HG02840 (cell line): ENCODE results near the gene TPGS1.

Experiments
- ATAC-seq: cut with Tn5 transposase; IDR thresholded peaks from one replicate; pipeline ENCODE4 v1.9.1; 2021; ENCODE audit warnings: mild to moderate bottlenecking, moderate library complexity, moderate number of reproducible peaks; ENCODE audit not compliant: unreplicated experiment, low FRiP score

Gene TPGS1

GRCh38 chr19:495081-495401 lies 12.3 kb upstream of the TPGS1 start:
- ATAC-seq = no peak

GRCh38 chr19:495402-496111 lies 11.7 kb upstream of the TPGS1 start:
- no peak for ATAC-seq

GRCh38 chr19:496112-496665 lies 11.1 kb upstream of the TPGS1 start, which contains the start of gene MADCAM1:
Gene MADCAM1, plus strand, starts transcription at chr19:496486. Its CDS starts 14 bp downstream, at chr19:496500.
- no peak for ATAC-seq

DNA sequence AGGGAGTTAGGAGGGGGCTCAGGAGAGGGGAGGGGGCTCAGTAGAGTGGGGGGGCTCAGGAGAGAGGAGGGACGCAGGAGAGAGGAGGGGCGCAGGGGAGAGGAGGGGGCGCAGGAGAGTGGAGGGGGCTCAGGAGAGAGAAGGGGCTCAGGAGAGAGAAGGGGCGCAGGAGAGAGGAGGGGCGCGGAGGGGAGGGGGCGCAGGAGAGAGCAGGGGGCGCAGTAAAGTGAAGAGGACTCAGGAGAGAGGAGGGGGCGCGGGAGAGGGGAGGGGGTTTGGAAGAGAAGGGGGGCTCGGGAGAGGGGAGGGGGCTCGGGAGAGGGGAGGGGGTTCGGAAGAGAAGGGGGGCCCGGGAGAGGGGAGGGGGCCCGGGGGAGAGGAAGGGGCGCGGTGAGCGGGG lies 10.3 kb upstream of the TPGS1 start:
- no peak for ATAC-seq

DNA sequence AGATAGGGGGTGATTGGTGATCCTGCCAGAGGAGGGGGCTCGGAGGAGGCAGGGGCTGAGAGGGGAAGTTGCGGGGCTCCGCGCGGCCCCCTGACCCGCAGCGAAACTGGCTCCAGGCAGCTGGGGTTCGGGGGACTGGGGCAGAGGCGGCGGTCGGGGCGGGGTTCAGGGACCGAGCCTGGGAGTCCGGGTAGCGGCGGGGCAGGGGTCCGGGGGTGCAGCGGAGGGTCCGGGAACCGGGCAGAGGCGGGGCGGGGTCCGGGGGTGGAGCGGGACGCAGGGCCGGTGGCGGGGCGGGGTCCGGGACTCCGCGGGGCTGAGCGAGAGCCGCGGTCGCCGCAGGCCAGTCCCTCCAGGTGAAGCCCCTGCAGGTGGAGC lies 9.8 kb upstream of the TPGS1 start:
- ATAC-seq = no peak

DNA sequence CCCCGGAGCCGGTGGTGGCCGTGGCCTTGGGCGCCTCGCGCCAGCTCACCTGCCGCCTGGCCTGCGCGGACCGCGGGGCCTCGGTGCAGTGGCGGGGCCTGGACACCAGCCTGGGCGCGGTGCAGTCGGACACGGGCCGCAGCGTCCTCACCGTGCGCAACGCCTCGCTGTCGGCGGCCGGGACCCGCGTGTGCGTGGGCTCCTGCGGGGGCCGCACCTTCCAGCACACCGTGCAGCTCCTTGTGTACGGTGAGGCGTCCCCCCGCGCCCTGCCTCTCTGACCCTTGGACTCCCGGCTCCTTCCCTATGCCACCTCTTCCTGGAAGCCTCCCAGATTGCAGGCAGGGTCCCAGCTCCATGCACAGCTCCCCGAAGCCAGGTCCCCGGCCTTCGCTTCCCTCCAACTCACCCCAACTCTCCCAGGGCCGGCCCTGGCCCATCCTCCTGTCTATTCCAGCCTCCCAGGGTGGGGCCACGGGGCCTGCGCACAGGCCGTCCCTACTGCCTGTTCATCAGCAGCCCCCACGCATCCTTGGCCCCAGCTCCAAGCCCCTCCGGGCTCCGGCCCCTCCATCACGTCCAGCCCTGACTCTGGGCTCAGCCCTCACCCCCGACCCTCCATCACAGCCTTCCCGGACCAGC lies 9.3 kb upstream of the TPGS1 start:
- no peak for ATAC-seq

DNA sequence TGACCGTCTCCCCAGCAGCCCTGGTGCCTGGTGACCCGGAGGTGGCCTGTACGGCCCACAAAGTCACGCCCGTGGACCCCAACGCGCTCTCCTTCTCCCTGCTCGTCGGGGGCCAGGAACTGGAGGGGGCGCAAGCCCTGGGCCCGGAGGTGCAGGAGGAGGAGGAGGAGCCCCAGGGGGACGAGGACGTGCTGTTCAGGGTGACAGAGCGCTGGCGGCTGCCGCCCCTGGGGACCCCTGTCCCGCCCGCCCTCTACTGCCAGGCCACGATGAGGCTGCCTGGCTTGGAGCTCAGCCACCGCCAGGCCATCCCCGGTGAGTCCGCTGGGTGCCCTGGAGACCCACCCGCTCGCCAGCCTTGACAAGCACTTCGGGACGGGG lies 8.8 kb upstream of the TPGS1 start:
- ATAC-seq = no peak

DNA sequence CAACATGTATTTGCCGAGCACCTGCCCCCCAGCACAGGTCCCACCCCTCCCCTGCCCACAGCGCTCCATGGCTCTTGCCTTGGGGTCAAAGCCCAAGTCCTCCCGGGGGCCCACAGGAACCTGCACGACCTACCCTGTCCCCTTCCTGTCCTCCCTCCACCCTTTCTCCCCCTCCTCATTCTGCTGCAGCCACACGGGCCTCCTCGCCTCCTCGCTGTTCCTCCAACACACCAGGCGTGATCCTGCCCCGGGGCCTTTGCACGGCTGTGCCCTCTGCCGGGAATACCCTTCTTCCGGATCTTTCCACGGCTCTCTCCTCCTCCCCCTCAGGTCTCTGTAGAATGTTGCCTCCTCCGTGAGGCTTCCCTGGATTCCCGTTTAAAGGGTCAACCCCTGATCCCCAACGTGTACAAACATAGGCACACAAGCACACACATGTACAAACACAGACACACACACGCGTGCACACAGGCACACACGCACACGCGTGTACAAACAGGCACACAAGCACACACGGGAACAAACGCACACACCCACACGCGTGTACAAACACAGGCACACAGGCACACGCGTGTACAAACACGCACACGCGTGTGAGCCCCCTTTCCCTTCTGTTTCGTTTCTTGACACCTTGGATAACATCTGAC lies 8.2 kb upstream of the TPGS1 start:
- ATAC-seq = no peak

DNA sequence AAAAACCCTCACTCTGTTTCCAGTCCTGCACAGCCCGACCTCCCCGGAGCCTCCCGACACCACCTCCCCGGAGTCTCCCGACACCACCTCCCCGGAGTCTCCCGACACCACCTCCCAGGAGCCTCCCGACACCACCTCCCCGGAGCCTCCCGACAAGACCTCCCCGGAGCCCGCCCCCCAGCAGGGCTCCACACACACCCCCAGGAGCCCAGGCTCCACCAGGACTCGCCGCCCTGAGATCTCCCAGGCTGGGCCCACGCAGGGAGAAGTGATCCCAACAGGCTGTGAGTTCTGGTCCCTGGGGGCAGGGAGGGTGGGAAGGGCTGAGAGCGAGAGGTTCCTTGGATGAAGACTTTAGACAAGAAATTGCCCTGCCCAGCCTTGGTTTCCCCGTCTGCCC lies 5.7 kb upstream of the TPGS1 start:
- ATAC-seq = no peak

DNA sequence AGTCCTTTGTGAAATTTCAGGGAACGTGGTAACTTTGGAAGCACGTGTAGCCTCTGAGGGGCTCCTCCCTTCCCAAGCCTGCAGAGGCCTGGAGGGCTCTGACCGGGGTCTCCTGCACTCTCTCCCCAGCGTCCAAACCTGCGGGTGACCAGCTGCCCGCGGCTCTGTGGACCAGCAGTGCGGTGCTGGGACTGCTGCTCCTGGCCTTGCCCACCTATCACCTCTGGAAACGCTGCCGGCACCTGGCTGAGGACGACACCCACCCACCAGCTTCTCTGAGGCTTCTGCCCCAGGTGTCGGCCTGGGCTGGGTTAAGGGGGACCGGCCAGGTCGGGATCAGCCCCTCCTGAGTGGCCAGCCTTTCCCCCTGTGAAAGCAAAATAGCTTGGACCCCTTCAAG lies 2.7 kb upstream of the TPGS1 start:
- ATAC-seq = no peak

- peak; percentile 66 for ATAC-seq
These were observed 652 bp upstream of the TPGS1 start for GRCh38 chr19:506404-507285.

DNA sequence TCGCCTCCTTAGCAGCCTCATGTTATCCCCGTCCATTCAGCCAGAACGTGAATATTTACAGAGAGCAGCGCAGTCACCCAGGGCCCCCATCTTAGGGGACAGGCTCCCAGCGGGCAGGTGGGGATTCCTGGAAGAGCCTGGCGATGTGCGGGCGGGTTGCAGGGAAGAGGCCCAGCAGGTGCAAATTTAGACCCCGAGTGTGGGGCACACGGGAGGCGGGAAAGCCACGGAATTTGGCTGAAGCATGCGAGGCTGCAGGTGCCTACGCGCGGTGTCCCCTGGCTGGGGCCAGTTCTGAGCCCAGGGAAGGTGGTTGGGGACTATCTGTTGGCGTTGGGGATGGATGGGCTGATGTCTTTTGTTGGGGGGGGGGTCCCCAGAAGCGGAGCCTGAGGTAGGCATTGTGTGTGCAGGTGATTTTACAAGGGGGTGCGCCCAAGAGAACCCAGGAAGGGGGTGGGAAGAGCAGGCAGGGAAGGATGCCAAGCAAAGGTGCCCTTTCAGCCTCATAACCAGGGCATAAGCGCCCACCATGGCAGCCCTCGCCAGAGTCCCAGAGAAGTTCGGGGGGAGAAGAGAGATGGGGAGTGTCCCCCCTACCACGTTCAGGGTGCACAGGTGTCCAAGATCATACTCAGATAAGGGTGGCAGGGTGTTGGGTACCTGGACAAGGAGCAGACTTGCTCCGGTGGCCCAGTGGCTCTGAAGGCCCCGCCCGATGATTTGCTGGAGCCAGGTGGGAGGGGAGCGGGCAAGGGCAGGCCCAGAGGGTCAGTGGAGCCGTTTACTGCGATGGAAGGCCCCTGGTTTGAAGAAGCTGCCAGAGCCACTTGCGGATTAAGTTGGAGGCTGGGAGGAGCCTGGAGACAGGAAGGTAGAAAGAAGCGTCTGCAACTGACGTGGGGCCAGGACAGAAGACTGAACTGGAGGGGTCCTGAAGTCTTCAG lies 1.2 kb downstream of the TPGS1 start:
- ATAC-seq = no peak

DNA sequence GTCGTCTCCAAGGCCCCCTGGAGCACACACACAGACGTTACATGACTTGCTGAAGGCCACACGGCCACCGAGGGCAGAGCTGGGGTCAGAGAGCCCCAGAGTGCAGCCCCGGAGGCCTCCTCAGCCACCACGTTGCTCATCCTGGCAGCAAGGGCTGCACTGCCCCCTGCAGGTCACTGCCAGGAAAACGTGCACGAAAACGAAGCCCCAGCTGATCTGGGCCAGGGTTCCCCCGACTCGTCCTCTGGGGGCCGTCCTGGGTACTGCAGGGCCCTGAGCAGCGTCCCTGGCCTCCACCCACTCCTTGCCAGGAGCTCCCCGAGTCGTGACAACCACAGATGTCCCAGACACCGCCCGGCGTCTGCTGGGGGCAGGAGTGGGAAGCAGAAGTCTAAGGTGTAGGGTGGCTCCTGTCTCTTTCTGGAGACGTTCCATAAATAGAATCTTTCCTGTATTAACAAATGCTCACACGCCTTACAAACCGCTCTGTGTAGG lies 3.4 kb downstream of the TPGS1 start:
- no peak for ATAC-seq

DNA sequence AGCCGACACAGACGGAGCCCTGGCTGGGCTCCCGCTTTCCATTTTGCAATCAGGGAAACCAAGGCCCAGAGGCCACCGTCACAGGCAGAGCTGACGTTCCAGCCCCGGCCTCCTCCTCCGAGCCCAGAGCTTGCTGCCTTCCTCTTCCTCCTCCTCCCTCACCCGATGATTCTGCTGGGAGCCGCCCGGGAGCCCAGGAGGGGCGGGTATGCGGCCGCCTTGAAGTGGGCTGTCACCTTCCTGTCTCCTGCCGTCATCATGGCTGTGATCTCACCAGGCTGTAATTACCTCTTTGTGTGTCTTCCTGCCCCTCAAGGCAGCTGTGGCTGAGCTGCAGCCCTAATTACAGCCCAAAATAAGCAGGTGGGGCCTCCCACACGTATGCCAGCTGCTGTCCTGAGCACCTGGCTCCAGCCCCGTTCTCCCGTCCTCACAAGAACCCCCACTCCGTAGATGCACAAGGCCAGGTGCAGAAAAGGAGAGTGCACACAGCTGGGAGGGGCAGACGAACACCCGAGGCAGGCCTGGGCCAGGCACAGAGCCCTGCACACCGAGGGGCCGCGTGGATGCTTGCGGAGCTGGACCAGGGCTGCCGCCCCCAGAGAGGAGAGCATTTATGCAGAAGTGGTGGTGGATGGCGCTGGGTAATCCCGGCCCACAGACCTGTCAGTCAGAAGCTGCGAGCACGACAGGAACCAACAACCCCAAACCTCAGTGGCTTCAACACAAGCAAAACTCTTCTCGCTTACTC lies 4.0 kb downstream of the TPGS1 start:
- ATAC-seq = no peak

DNA sequence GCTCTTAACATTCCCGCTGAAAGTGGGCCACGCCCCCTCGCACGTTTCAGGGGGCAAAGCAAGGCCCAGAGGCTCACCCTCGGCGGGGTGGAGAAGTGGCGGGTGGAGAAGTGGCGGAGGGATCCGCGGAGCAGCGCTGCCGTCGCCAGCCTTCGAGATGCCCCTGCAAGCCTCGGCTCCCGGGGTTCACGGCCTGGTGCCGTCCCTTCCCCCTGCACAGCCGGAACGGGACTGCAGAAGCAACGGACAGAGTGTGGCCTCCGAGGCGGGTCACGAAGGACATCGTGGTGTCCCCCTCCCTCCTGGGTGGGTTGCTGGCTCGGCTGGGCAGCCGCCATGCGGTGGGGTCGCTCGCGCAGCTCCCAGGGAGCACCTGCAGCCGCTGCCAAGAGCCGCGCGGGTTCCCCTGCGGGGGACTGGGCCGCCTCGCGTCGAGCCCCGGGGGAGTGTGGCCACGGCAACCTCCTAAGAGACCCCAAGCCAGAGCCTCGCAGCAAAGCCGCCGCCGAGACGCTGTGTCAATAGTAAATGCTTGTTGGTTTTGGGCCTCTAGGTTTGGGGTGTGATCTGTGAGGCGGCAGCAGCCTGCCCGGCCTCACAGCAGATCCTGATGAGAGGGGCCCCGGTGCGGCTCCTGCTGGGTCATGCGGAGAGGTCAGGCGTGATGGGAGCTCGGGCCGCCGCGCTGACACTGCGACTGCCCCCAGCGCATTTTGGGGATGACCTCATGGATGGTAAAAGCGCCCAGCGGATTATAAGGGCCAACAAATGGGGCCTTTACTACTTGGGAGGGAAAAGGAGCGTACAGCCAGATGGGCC lies 5.5 kb downstream of the TPGS1 start:
- no peak for ATAC-seq

GRCh38 chr19:513368-514165 lies 6.3 kb downstream of the TPGS1 start:
- no peak for ATAC-seq

- no peak for ATAC-seq
These were observed 6.9 kb downstream of the TPGS1 start for GRCh38 chr19:514166-514663.
